HepG2 (cell line): ENCODE results near the gene TAPBP. TPM values are rescaled to one million over a fixed set of nuclear protein-coding genes. Genes with fewer than 3 reads are reported as not detected.

Experiments
- FUBP1 ChIP-seq: sonication (generic); formaldehyde crosslinking; IDR thresholded peaks from 2 replicates; pipeline ENCODE4 v1.5.1; 2020; ENCODE audit warnings: missing genetic modification reagents, mild to moderate bottlenecking, borderline replicate concordance
- GPBP1L1 ChIP-seq: sonication (generic); formaldehyde crosslinking; IDR thresholded peaks from 2 replicates; pipeline ENCODE4 v1.5.0; 2020; ENCODE audit warnings: mild to moderate bottlenecking, missing genetic modification reagents
- HMG20B ChIP-seq: conservative IDR thresholded peaks from 2 replicates; pipeline ENCODE4 v1.6.1; 2016; ENCODE audit warnings: missing genetic modification reagents, missing compliant biosample characterization
- NCOA2 ChIP-seq: sonication (generic); formaldehyde crosslinking; IDR thresholded peaks from 2 replicates; pipeline ENCODE4 v1.8.0; 2022; ENCODE audit warnings: inconsistent platforms
- NFYC ChIP-seq: IDR thresholded peaks from 2 replicates; pipeline ENCODE4 v1.6.1; 2016; ENCODE audit warnings: missing genetic modification reagents, missing compliant biosample characterization
- PRMT3 ChIP-seq: sonication (generic); formaldehyde crosslinking; IDR thresholded peaks from 2 replicates; pipeline ENCODE4 v1.8.1; 2022; ENCODE audit warnings: low read depth, mild to moderate bottlenecking, moderate library complexity, missing genetic modification reagents, borderline replicate concordance
- RXRA ChIP-seq: sonication (generic); formaldehyde crosslinking; IDR thresholded peaks from 2 replicates; pipeline ENCODE4 v1.5.1; 2020; ENCODE audit warnings: missing genetic modification reagents
- SNAPC5 ChIP-seq: sonication (generic); formaldehyde crosslinking; IDR thresholded peaks from 2 replicates; pipeline ENCODE4 v1.8.1; 2023; ENCODE audit warnings: mild to moderate bottlenecking, missing genetic modification reagents, borderline replicate concordance
- SRSF4 ChIP-seq: fragments of 200-400 bp; formaldehyde crosslinking; IDR thresholded peaks from one replicate; pipeline ENCODE4 v1.6.1; 2018; ENCODE audit warnings: mild to moderate bottlenecking, low read depth, low read length, moderate library complexity; ENCODE audit not compliant: poor library complexity, severe bottlenecking
- SYNCRIP ChIP-seq: fragments of 200-400 bp; formaldehyde crosslinking; IDR thresholded peaks from 2 replicates; pipeline ENCODE4 v1.6.1; 2018; ENCODE audit warnings: mild to moderate bottlenecking, low read depth, low read length; ENCODE audit not compliant: insufficient read depth
- TSC22D2 ChIP-seq: sonication (generic); formaldehyde crosslinking; IDR thresholded peaks from 2 replicates; pipeline ENCODE4 v1.5.1; 2020; ENCODE audit warnings: missing genetic modification reagents, mild to moderate bottlenecking, borderline replicate concordance
- ZNF513 ChIP-seq: sonication (generic); formaldehyde crosslinking; conservative IDR thresholded peaks from 2 replicates; pipeline ENCODE4 v1.5.0; 2020; ENCODE audit warnings: missing genetic modification reagents
- ZNF704 ChIP-seq: sonication (generic); formaldehyde crosslinking; IDR thresholded peaks from 2 replicates; pipeline ENCODE4 v1.8.1; 2023; ENCODE audit warnings: mild to moderate bottlenecking, inconsistent platforms, moderate library complexity, missing genetic modification reagents, borderline replicate concordance
- polyA plus RNA-seq, 8 experiments: library from polyadenylated mRNA; depleted of rRNA in 3 of 8; stranded (reverse) in 7 of 8; unstranded in 1 of 8; fragments of >200 nt; fragmentation: Illumina TruSeq in 4 of 8; extraction: Trizol in 4 of 8; gene quantifications; 2 replicates each; pipeline versions ENCODE4 v1.2.1 to v1.2.3, GENCODE V29; 2011 to 2016; ENCODE audit warnings: low read depth in 4 of 8, missing spikeins in 1 of 8, mixed read lengths in 1 of 8; ENCODE audit not compliant: insufficient read depth in 1 of 8
- total RNA-seq, 5 experiments: library from RNA; depleted of rRNA; stranded (reverse); fragments of >200 nt; fragmentation: Illumina TruSeq; extraction: Trizol; gene quantifications; 2 replicates each; pipeline ENCODE4 v1.2.3, GENCODE V29; 2016; ENCODE audit warnings: low read depth in 1 of 5
- TF ChIP-seq, protein P1 (sequence below): sonication (generic); formaldehyde crosslinking; IDR thresholded peaks from 2 replicates; pipeline ENCODE4 v1.4.0; 2020; ENCODE audit warnings: missing genetic modification reagents

Gene TAPBP
- total and polyA plus RNA-seq, 2 of the 13 experiments (the other 11 are each of a cell fraction or from before 2014, with no cell fraction given) = 27.4 to 32.3 TPM

GRCh38 chr6:33299237-33299944 is 14.5 kb downstream of the TAPBP start (continued):
- TF ChIP-seq RXRA = peak; percentile 50
- TF ChIP-seq FUBP1 = no peak
- TF ChIP-seq NFYC (CRISPR knock-in tag) = no peak
- no peak for TF ChIP-seq GPBP1L1
- TF ChIP-seq SYNCRIP = no peak
- peak; percentile 45; the same call in 1 of the 2 replicates for TF ChIP-seq NCOA2 (CRISPR knock-in tag)
- TF ChIP-seq SNAPC5 (CRISPR knock-in tag) = no peak
- peak; percentile 83; the same call in 1 of the 2 replicates for TF ChIP-seq PRMT3 (CRISPR knock-in tag)
- TF ChIP-seq, protein P1, sequence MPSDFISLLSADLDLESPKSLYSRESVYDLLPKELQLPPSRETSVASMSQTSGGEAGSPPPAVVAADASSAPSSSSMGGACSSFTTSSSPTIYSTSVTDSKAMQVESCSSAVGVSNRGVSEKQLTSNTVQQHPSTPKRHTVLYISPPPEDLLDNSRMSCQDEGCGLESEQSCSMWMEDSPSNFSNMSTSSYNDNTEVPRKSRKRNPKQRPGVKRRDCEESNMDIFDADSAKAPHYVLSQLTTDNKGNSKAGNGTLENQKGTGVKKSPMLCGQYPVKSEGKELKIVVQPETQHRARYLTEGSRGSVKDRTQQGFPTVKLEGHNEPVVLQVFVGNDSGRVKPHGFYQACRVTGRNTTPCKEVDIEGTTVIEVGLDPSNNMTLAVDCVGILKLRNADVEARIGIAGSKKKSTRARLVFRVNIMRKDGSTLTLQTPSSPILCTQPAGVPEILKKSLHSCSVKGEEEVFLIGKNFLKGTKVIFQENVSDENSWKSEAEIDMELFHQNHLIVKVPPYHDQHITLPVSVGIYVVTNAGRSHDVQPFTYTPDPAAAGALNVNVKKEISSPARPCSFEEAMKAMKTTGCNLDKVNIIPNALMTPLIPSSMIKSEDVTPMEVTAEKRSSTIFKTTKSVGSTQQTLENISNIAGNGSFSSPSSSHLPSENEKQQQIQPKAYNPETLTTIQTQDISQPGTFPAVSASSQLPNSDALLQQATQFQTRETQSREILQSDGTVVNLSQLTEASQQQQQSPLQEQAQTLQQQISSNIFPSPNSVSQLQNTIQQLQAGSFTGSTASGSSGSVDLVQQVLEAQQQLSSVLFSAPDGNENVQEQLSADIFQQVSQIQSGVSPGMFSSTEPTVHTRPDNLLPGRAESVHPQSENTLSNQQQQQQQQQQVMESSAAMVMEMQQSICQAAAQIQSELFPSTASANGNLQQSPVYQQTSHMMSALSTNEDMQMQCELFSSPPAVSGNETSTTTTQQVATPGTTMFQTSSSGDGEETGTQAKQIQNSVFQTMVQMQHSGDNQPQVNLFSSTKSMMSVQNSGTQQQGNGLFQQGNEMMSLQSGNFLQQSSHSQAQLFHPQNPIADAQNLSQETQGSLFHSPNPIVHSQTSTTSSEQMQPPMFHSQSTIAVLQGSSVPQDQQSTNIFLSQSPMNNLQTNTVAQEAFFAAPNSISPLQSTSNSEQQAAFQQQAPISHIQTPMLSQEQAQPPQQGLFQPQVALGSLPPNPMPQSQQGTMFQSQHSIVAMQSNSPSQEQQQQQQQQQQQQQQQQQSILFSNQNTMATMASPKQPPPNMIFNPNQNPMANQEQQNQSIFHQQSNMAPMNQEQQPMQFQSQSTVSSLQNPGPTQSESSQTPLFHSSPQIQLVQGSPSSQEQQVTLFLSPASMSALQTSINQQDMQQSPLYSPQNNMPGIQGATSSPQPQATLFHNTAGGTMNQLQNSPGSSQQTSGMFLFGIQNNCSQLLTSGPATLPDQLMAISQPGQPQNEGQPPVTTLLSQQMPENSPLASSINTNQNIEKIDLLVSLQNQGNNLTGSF (CRISPR knock-in tag) = no peak; the same call in 1 of the 2 replicates
- no peak for TF ChIP-seq HMG20B (CRISPR knock-in tag)
- TF ChIP-seq SRSF4 = no peak
- TF ChIP-seq ZNF704 (CRISPR knock-in tag) = peak; percentile 81; the same call in 1 of the 2 replicates
- TF ChIP-seq TSC22D2 = peak; percentile 76; the same call in 1 of the 2 replicates
- TF ChIP-seq ZNF513 (CRISPR knock-in tag) = no peak; the same call in 1 of the 2 replicates
